ENCODE results near the gene SLC6A4.

DNA sequence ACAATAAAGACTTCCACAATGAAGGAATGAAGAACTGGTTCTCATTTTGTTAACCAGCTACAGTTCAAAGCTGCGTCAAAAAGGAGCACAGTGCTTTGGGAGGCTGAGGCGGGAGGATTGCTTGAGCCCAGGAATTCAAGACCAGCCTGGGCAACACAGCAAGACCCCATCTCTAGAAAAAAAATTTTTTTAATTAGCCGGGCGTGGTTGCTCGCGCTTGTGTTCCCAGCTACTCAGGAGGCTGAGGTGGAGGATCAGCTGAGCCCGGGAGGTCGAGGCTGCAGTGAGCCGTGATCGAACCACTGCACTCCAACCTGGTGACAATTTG, 764 bp upstream of the SLC6A4 start:
- TF ChIP-seq, protein P1, sequence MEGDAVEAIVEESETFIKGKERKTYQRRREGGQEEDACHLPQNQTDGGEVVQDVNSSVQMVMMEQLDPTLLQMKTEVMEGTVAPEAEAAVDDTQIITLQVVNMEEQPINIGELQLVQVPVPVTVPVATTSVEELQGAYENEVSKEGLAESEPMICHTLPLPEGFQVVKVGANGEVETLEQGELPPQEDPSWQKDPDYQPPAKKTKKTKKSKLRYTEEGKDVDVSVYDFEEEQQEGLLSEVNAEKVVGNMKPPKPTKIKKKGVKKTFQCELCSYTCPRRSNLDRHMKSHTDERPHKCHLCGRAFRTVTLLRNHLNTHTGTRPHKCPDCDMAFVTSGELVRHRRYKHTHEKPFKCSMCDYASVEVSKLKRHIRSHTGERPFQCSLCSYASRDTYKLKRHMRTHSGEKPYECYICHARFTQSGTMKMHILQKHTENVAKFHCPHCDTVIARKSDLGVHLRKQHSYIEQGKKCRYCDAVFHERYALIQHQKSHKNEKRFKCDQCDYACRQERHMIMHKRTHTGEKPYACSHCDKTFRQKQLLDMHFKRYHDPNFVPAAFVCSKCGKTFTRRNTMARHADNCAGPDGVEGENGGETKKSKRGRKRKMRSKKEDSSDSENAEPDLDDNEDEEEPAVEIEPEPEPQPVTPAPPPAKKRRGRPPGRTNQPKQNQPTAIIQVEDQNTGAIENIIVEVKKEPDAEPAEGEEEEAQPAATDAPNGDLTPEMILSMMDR (IDR thresholded peaks at IDR 0.05 in 8 of 11, conservative IDR thresholded peaks at IDR 0.05 in 3 of 11), result no peak
- TF ChIP-seq POLR2AphosphoS5 (IDR thresholded peaks at IDR 0.05) (no peak), POLR2A (IDR thresholded peaks at IDR 0.05) (no peak)

All from spleen (tissue), 7 donors.